BLaER1 (cell line): Measurements from ENCODE around the gene PROM1.

Experiments used
- H3K27ac ChIP-seq: shearing (Covaris generic); formaldehyde crosslinking; 2 replicates; pipeline ENCODE4 v1.8.1; 2022
- H3K27me3 ChIP-seq: shearing (Covaris generic); formaldehyde crosslinking; 2 replicates; pipeline ENCODE4 v1.8.1; 2022
- H3K36me3 ChIP-seq: shearing (Covaris generic); formaldehyde crosslinking; 2 replicates; pipeline ENCODE4 v1.8.1; 2022
- H3K4me1 ChIP-seq: shearing (Covaris generic); formaldehyde crosslinking; 2 replicates; pipeline ENCODE4 v1.8.1; 2022
- H3K4me2 ChIP-seq: shearing (Covaris generic); formaldehyde crosslinking; 2 replicates; pipeline ENCODE4 v1.8.1; 2022
- H3K4me3 ChIP-seq: shearing (Covaris generic); formaldehyde crosslinking; 2 replicates; pipeline ENCODE4 v1.8.1; 2022
- H3K9ac ChIP-seq: shearing (Covaris generic); formaldehyde crosslinking; 2 replicates; pipeline ENCODE4 v1.8.1; 2022
- H3K9me3 ChIP-seq: shearing (Covaris generic); formaldehyde crosslinking; 2 replicates; pipeline ENCODE4 v1.8.1; 2022
- H4K20me1 ChIP-seq: shearing (Covaris generic); formaldehyde crosslinking; 2 replicates; pipeline ENCODE4 v1.8.1; 2022
- Cebpa-rat ChIP-seq: shearing (Covaris generic); IDR thresholded peaks from 2 replicates; pipeline ENCODE4 v1.8.1; 2022

The PROM1 gene

GRCh38 chr4:16089156-16089555 is 5.3 kb upstream of the PROM1 start:
- Histone ChIP-seq H3K4me2 (no peak overlapping the region), H3K27me3 (peaks cover 19% of the 10 kb centered on the region), H3K9me3 (peaks cover 14% of the 10 kb centered on the region), H3K27ac (no peak overlapping the region), H4K20me1 (no peaks in the 10 kb centered on the region), H3K36me3 (peaks cover 3% of the 10 kb centered on the region; the same call in 1 of the 2 replicates), H3K9ac (no peak overlapping the region), H3K4me1 (no peaks in the 10 kb centered on the region), H3K4me3 (no peak overlapping the region)
- TF ChIP-seq Cebpa-rat: no peak

- Histone ChIP-seq H3K27ac (no peak overlapping the region), H3K4me3 (no peak overlapping the region), H3K4me1 (no peaks in the 10 kb centered on the region), H3K9me3 (peaks cover 19% of the 10 kb centered on the region), H3K9ac (no peak overlapping the region), H3K27me3 (peaks cover 25% of the 10 kb centered on the region), H3K4me2 (no peak overlapping the region), H4K20me1 (no peaks in the 10 kb centered on the region), H3K36me3 (peaks cover 3% of the 10 kb centered on the region; the same call in 1 of the 2 replicates)
- TF ChIP-seq Cebpa-rat: no peak
These were observed 4.8 kb upstream of the PROM1 start for GRCh38 chr4:16088601-16089000.

GRCh38 chr4:16085822-16086221 is 2.0 kb upstream of the PROM1 start:
- H4K20me1 ChIP-seq: peaks cover 7% of the 10 kb centered on the region; the same call in 1 of the 2 replicates
- H3K27ac ChIP-seq: no peak overlapping the region
- peaks cover 53% of the 10 kb centered on the region for H3K27me3 ChIP-seq
- TF ChIP-seq Cebpa-rat: no peak
- no peak overlapping the region for H3K4me3 ChIP-seq
- H3K9me3 ChIP-seq: peaks cover 40% of the 10 kb centered on the region
- H3K4me2 ChIP-seq: no peak overlapping the region
- peaks cover 3% of the 10 kb centered on the region; the same call in 1 of the 2 replicates for H3K36me3 ChIP-seq
- peaks cover 9% of the 10 kb centered on the region; the same call in 1 of the 2 replicates for H3K4me1 ChIP-seq
- no peak overlapping the region for H3K9ac ChIP-seq

GRCh38 chr4:16082426-16083240 is 1.2 kb downstream of the PROM1 start:
- peaks cover 67% of the 10 kb centered on the region for H3K27me3 ChIP-seq
- H3K4me3 ChIP-seq: peak overlapping the region; percentile 48
- H4K20me1 ChIP-seq: peaks cover 7% of the 10 kb centered on the region; the same call in 1 of the 2 replicates
- no peak for TF ChIP-seq Cebpa-rat
- H3K4me1 ChIP-seq: peaks cover 9% of the 10 kb centered on the region; the same call in 1 of the 2 replicates
- no peak overlapping the region for H3K27ac ChIP-seq
- H3K9me3 ChIP-seq: peaks cover 40% of the 10 kb centered on the region
- H3K9ac ChIP-seq: no peak overlapping the region
- peaks cover 3% of the 10 kb centered on the region; the same call in 1 of the 2 replicates for H3K36me3 ChIP-seq
- H3K4me2 ChIP-seq: peak overlapping the region; percentile 52

GRCh38 chr4:16082041-16082425 is 1.8 kb downstream of the PROM1 start:
- H4K20me1 ChIP-seq: peaks cover 7% of the 10 kb centered on the region; the same call in 1 of the 2 replicates
- H3K36me3 ChIP-seq: peaks cover 3% of the 10 kb centered on the region; the same call in 1 of the 2 replicates
- TF ChIP-seq Cebpa-rat: no peak
- peaks cover 9% of the 10 kb centered on the region; the same call in 1 of the 2 replicates for H3K4me1 ChIP-seq
- H3K27me3 ChIP-seq: peaks cover 67% of the 10 kb centered on the region
- H3K27ac ChIP-seq: no peak overlapping the region
- H3K9me3 ChIP-seq: peaks cover 40% of the 10 kb centered on the region
- peak overlapping the region; percentile 48; the same call in 1 of the 2 replicates for H3K4me3 ChIP-seq
- no peak overlapping the region for H3K9ac ChIP-seq
- no peak overlapping the region for H3K4me2 ChIP-seq

GRCh38 chr4:16079046-16079445 is 4.8 kb downstream of the PROM1 start:
- H3K27me3 ChIP-seq: peaks cover 47% of the 10 kb centered on the region
- H3K4me3 ChIP-seq: no peak overlapping the region
- H4K20me1 ChIP-seq: peaks cover 7% of the 10 kb centered on the region; the same call in 1 of the 2 replicates
- H3K27ac ChIP-seq: no peak overlapping the region
- H3K9ac ChIP-seq: no peak overlapping the region
- no peak overlapping the region for H3K4me2 ChIP-seq
- no peak for TF ChIP-seq Cebpa-rat
- peaks cover 25% of the 10 kb centered on the region for H3K9me3 ChIP-seq
- H3K4me1 ChIP-seq: peaks cover 9% of the 10 kb centered on the region; the same call in 1 of the 2 replicates
- H3K36me3 ChIP-seq: no peaks in the 10 kb centered on the region

GRCh38 chr4:16078195-16078760 is 5.5 kb downstream of the PROM1 start:
- no peak overlapping the region for H3K27ac ChIP-seq
- no peak overlapping the region for H3K9ac ChIP-seq
- no peak overlapping the region for H3K4me3 ChIP-seq
- peaks cover 9% of the 10 kb centered on the region; the same call in 1 of the 2 replicates for H3K4me1 ChIP-seq
- no peak overlapping the region for H3K4me2 ChIP-seq
- H3K9me3 ChIP-seq: peaks cover 18% of the 10 kb centered on the region
- peaks cover 7% of the 10 kb centered on the region; the same call in 1 of the 2 replicates for H4K20me1 ChIP-seq
- TF ChIP-seq Cebpa-rat: no peak
- peaks cover 39% of the 10 kb centered on the region for H3K27me3 ChIP-seq
- H3K36me3 ChIP-seq: no peaks in the 10 kb centered on the region

- peaks cover 34% of the 10 kb centered on the region for H3K27me3 ChIP-seq
- no peaks in the 10 kb centered on the region for H3K36me3 ChIP-seq
- H3K4me2 ChIP-seq: no peak overlapping the region
- H3K4me3 ChIP-seq: no peak overlapping the region
- H3K4me1 ChIP-seq: peaks cover 5% of the 10 kb centered on the region; the same call in 1 of the 2 replicates
- no peak for TF ChIP-seq Cebpa-rat
- peaks cover 13% of the 10 kb centered on the region for H3K9me3 ChIP-seq
- H3K9ac ChIP-seq: no peak overlapping the region
- H3K27ac ChIP-seq: no peak overlapping the region
- H4K20me1 ChIP-seq: peaks cover 6% of the 10 kb centered on the region; the same call in 1 of the 2 replicates
These were observed 6.0 kb downstream of the PROM1 start for GRCh38 chr4:16077786-16078185.

GRCh38 chr4:16075975-16076757 is 7.7 kb downstream of the PROM1 start:
- H3K9me3 ChIP-seq: no peaks in the 10 kb centered on the region
- no peaks in the 10 kb centered on the region for H3K4me1 ChIP-seq
- peaks cover 18% of the 10 kb centered on the region for H3K27me3 ChIP-seq
- H3K27ac ChIP-seq: no peak overlapping the region
- H3K4me2 ChIP-seq: no peak overlapping the region
- H3K4me3 ChIP-seq: no peak overlapping the region
- no peak overlapping the region for H3K9ac ChIP-seq
- TF ChIP-seq Cebpa-rat: no peak
- no peaks in the 10 kb centered on the region for H4K20me1 ChIP-seq
- no peaks in the 10 kb centered on the region for H3K36me3 ChIP-seq
